Mononuclear cell (primary cell): ENCODE measurements around the gene KNDC1. TPM values are rescaled to one million over a fixed set of nuclear protein-coding genes. Genes with fewer than 3 reads are reported as not detected.
"Not testable (repeated sequence)": the region's sequence is repeated elsewhere in the genome, so short reads cannot be mapped to it uniquely, and the experiment has no call there.

Experiments used
- H3K27me3 ChIP-seq: 2 replicates; pipeline ENCODE4 v1.6.0; 2011; ENCODE audit warnings: low read length, control low read depth; ENCODE audit not compliant: insufficient read depth
- H3K4me1 ChIP-seq: 2 replicates; pipeline ENCODE4 v1.5.1; 2011; ENCODE audit warnings: mild to moderate bottlenecking, low read length, control low read depth; ENCODE audit not compliant: insufficient read depth
- H3K4me3 ChIP-seq: 2 replicates; pipeline ENCODE4 v1.5.1; 2011; ENCODE audit warnings: mild to moderate bottlenecking, low read length, moderate library complexity
- H3K9me3 ChIP-seq: 2 replicates; pipeline ENCODE4 v1.5.1; 2011; ENCODE audit warnings: low read depth, mild to moderate bottlenecking, control low read depth, low read length
- total RNA-seq: library from RNA; depleted of rRNA; stranded (reverse); fragments of >200 nt; gene quantifications from one replicate; pipeline ENCODE4 v1.2.3, GENCODE V29; 2012

Gene KNDC1
- total RNA-seq, 1 donor = 0.94 TPM

DNA sequence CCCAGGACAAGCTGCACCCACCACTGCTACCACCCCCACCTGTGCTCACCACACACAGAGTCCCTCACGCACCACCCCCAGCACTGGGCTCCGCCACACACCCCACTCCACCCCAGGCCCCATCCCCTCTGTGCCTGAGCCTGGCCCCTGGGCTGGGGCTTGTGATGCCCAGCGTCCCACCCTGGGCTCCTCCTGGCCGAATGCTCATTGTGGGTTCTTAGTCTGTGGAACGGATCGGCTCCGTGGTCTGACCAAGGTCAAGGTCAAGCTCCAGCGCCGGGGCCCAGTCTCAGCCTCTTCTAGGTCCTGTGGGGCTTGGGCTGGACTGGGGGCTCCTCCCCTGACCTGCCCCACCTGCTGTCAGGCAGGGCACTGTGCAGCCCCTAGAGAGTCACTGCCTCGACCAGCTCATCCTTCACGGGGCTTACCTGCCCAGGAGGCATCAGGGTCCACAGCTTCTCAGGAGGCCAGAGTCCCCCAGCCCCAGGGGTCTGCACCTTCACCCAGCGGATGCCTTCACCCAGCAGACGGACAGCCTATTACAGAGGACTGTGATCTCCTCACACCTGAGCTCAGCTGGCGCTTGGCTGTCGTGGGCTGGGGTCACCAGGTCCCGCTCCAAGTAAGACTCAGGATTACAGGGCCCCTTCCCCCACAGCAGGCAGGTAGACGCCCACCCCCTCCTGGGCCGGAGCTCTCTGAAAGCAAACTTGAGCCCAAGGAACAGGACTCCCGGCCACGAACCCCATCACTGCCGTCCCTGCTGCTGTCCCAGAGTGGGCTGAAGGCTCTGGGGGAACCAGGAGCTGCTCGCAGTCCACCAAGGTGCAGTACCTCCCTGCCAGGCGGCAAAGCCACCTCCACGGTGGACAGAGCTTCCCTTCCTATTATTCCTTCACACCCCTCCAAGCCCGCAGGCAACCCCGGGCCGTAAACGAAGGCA lies 54.7 kb downstream of the KNDC1 start:
- H3K4me3 ChIP-seq = no peak overlapping the region
- H3K4me1 ChIP-seq = no peaks in the 10 kb centered on the region
- no peaks in the 10 kb centered on the region for H3K27me3 ChIP-seq
- H3K9me3 ChIP-seq = no peaks in the 10 kb centered on the region

DNA sequence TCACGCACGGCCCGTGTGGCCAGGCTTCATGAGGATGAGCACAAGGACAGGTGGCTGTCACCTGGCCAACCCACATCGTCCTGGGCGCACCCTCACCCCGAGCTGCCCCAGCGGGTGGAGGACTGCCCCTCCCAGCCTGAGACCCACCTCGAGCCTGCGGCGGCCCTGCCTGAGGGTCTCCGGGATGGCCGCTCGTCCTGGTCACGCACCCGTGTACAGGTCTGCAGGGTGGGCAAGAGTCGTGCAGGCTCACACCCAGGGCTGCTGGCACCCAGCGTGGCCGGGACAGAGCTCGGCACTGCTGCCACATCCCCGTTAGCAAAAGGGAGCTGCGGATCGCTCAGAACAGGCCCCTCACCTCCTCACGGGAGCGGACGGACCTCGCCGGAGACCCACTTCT lies 55.6 kb downstream of the KNDC1 start:
- no peaks in the 10 kb centered on the region for H3K4me1 ChIP-seq
- H3K9me3 ChIP-seq = no peaks in the 10 kb centered on the region
- H3K27me3 ChIP-seq = no peaks in the 10 kb centered on the region
- no peak overlapping the region for H3K4me3 ChIP-seq

DNA sequence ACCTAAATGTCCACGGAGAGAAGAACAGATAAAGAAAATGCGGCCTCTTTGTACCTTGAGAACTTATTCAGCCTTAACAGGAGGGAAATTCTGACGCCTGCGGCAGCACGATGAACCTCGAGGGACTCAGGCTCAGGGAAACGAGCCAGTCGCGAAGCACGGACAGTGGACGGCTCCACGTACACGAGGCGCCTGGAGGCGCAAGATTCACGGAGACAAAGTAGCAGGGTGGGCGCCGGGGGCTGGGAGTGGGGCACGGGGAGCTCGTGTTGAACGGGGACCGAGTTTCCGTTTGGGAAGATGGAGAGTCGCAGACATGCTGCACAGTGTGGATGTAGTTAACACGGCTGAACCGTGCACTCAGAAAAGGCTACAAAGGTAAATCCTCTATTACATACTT lies 56.8 kb downstream of the KNDC1 start:
- no peaks in the 10 kb centered on the region for H3K4me1 ChIP-seq
- H3K4me3 ChIP-seq = no peak overlapping the region
- no peaks in the 10 kb centered on the region for H3K9me3 ChIP-seq
- no peaks in the 10 kb centered on the region for H3K27me3 ChIP-seq

DNA sequence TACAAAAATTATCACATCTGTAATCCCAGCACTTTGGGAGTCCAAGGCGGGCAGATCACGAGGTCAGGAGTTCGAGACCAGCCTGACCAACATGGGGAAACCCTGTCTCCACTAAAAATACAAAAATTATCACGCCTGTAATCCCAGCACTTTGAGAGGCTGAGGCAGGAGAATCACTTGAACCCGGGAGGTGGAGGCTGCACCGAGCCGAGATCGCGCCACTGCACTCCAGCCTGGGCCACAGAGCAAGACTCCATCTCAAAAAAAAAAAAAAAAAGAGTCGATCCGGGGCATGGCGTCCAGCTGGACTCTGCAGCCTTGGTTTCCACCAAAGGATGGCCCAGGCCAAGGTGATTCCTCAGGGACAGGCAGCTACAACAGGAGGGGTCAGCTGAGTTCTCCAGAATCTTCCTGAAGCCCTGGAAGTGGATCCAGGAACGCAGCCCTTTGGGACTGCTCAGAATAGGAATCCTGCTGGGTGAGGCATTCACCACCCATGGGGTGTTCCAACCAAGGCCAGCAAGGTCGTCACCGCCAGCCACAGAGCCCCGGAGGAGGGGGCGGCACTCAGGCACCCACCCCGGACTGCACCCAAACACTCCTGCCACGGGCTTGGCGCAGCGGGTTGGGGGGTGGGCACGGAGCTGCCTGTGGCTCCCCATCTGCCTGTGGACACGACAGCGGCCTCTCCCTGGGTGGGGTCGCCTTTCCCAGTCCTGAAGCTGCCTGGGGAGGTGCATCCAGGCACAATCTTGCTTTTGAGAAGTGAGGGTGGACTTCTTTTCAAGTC lies 58.0 kb downstream of the KNDC1 start:
- Histone ChIP-seq H3K27me3 (no peaks in the 10 kb centered on the region), H3K4me3 (no peak overlapping the region), H3K4me1 (no peaks in the 10 kb centered on the region), H3K9me3 (no peaks in the 10 kb centered on the region)

DNA sequence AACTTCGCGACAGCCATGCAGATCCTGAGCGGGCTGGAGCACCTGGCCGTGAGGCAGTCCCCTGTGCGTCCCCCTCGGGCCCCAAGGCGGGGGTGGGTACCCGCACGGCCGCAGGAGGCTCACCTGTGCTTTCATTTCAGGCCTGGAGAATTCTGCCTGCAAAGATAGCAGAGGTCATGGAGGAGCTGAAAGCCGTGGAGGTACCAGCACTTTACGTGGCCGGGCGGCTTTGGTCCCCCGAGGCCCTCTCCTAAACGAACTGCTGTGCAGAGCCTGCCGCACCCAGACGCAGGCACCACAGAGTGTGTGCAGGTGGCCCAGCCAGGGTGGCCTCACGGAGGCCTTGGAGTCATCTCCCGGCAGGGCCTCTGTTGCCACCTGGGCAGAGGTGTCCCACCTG lies 58.9 kb downstream of the KNDC1 start:
- Histone ChIP-seq H3K4me1 (no peaks in the 10 kb centered on the region), H3K9me3 (no peaks in the 10 kb centered on the region), H3K27me3 (no peaks in the 10 kb centered on the region), H3K4me3 (no peak overlapping the region)

DNA sequence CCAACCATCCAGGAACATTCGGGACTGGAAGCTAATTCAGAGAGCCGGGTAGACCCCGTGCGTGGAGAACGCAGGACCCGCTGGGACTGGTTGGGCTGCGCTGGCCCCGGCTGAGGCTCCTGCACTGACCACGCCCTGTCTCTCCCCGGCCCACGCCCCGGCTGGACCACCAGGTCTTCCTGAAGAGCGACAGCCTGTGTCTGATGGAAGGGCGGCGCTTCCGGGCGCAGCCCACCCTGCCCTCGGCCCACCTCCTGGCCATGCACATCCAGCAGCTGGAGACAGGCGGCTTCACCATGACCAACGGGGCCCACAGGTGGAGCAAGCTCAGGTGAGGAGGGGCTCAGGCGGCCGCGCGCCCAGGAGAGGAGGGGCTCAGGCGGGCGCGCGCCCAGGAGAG lies 59.8 kb downstream of the KNDC1 start:
- Histone ChIP-seq H3K4me1 (no peaks in the 10 kb centered on the region), H3K27me3 (no peaks in the 10 kb centered on the region), H3K9me3 (no peaks in the 10 kb centered on the region), H3K4me3 (no peak overlapping the region)

DNA sequence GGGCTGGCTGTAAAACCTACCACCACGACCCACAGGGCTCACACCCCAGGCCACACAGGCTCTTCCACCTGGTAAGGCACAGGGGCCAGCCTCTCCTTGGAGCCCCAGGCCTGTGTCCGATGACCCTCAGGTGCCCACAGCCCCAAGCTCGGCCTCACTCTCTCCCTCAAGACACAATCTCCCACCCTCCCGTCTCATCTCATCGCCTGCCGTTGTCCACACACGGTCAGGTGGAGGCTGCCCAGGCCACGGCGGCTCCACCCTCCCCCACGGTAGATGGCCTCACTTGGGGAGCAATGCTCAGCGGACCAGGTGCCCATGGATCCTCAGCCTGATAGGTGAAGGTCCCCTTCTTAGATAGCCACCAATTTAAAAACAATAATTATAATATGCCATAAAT lies 61.3 kb downstream of the KNDC1 start:
- Histone ChIP-seq H3K9me3 (no peaks in the 10 kb centered on the region), H3K4me1 (no peaks in the 10 kb centered on the region), H3K27me3 (peaks cover 3% of the 10 kb centered on the region), H3K4me3 (no peak overlapping the region)

DNA sequence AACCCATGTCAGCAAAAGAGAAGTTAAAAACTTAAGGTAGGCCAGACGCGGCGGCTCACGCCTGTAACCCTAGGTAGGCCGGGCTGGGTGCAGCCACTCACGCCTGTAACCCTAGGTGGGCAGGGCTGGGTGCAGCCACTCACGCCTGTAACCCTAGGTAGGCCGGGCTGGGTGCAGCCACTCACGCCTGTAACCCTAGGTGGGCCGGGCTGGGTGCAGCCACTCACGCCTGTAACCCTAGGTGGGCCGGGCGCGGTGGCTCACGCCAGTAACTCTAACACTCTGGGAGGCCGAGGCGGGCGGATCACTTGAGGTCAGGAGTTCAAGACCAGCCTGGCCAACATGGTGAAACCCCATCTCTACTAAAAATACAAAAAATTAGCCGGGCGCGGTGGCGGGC lies 61.7 kb downstream of the KNDC1 start:
- H3K27me3 ChIP-seq, H3K4me1 ChIP-seq, H3K4me3 ChIP-seq, H3K9me3 ChIP-seq: not testable (repeated sequence)

DNA sequence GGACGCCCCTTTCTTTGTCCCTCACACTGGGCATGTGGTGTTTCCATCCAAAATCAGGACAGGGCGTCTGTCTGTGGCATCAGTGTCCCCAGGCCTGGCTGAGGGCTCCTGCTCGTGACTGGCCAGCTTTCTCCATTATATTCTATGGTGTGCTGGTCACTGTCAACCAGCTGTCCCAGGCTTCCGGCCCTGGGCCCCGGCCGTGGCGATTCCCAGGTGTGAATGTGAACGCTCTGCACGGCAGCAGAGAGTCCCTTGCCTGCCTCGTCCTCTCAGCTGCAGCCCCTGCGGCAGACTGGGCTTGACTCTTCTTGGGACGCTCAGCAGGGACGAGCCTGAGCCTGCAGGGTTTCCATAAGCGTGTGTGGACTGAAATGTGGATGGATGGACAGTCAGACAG lies 64.1 kb downstream of the KNDC1 start:
- Histone ChIP-seq H3K4me3 (no peak overlapping the region), H3K27me3 (peaks cover 21% of the 10 kb centered on the region), H3K4me1 (no peaks in the 10 kb centered on the region), H3K9me3 (no peaks in the 10 kb centered on the region)

DNA sequence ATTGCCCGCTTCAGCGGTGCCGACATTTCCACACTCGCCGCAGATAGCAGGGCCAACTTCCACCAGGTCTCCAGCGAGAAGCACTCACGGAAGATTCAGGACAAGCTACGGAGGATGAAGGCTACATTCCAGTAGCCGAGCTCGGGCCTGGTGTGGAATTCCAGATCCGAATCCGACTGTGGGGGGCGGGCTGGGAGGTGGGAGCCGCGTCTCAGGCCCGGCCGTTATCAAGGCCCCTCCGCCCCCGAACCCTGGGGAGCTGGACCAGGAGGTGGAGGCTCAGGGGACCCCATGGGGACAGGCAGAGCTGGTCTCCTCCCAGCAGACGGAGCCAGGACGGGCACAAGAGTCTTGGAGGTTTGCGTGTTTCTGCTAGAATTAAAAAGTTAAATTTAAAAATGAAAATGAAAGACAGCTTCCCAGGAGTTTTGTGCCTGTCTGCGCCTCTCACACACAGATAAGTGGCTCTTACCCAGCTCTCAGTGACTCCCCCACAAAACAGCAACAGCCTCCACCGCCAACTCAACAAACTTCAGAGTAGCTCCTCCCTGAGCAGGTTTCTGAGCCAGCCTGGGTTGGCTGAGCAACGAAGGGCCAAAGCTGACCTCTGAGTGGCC lies 64.8 kb downstream of the KNDC1 start:
- H3K9me3 ChIP-seq = no peaks in the 10 kb centered on the region
- no peak overlapping the region for H3K4me3 ChIP-seq
- H3K4me1 ChIP-seq = no peaks in the 10 kb centered on the region
- peaks cover 26% of the 10 kb centered on the region for H3K27me3 ChIP-seq

DNA sequence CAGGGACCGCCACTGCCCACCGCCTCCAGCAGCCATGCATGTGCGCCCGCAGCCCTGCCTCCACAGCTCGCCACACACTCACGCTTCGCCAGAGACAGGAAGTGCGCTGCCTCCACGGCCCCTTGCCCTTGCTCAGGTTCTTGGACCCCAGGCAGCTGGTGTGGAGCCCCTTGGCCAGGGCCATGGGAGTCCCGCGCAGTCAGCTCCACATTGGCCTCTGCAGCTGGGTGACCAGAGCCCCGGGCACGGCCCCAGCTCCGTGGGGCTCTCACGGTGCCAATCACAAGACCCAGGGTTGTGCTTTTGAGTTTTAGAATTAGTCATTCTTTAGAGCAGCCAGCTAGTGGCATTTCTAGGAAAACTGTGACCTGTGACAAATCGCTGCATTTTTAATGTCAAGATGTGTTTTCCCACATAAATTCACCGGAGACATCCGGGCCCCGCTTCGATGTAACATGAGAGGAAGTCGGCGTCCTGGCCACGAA lies 65.7 kb downstream of the KNDC1 start:
- Histone ChIP-seq H3K27me3 (peaks cover 26% of the 10 kb centered on the region), H3K4me3 (no peak overlapping the region), H3K9me3 (no peaks in the 10 kb centered on the region), H3K4me1 (no peaks in the 10 kb centered on the region)

DNA sequence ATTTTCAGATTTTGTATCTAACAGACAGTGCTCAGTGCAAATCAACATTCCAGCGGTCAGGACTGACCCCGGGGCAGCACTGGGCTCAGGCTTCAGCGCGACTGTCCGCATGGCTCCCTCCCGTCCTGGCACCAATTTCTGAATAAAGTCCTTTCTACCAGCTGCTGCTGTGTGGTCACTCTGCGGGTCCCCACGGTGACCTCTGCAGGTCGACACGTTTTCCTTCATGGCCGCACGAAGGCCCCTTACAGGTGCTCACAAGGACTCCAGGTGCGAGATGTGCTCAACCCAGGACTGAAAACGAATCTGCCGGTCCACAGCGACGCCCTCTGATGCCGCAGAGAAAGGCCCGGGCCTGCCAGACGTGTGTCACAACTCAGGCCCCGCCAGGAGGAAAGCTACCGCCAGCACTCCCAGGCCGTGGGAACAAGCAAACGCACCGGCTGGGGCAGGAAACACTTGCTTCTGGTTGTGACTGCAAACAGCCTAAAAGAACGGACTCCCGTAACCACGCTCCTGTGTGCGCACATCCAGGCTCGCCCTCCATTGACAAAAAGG lies 66.3 kb downstream of the KNDC1 start:
- no peaks in the 10 kb centered on the region for H3K9me3 ChIP-seq
- no peak overlapping the region for H3K4me3 ChIP-seq
- no peaks in the 10 kb centered on the region for H3K4me1 ChIP-seq
- H3K27me3 ChIP-seq = peaks cover 28% of the 10 kb centered on the region

DNA sequence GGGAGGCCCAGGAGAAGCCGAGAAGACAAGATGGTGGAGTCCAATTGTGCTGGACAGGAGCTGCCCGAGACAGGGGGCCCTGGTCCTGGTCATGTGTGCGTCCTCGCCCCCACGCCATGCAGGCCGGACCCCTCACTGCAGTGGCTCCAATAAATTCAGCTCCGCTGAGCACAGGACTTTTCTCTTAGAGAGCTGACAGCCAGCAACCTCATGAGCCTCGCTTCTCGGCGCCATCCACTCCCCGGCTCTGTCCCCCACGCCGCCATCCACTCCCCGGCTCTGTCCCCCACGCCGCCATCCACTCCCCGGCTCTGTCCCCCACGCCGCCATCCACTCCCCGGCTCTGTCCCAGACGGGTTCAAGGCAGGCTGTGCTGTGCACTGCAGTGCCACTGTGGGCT lies 67.2 kb downstream of the KNDC1 start:
- Histone ChIP-seq H3K9me3 (no peaks in the 10 kb centered on the region), H3K4me3 (no peak overlapping the region), H3K4me1 (no peaks in the 10 kb centered on the region), H3K27me3 (peaks cover 37% of the 10 kb centered on the region)

DNA sequence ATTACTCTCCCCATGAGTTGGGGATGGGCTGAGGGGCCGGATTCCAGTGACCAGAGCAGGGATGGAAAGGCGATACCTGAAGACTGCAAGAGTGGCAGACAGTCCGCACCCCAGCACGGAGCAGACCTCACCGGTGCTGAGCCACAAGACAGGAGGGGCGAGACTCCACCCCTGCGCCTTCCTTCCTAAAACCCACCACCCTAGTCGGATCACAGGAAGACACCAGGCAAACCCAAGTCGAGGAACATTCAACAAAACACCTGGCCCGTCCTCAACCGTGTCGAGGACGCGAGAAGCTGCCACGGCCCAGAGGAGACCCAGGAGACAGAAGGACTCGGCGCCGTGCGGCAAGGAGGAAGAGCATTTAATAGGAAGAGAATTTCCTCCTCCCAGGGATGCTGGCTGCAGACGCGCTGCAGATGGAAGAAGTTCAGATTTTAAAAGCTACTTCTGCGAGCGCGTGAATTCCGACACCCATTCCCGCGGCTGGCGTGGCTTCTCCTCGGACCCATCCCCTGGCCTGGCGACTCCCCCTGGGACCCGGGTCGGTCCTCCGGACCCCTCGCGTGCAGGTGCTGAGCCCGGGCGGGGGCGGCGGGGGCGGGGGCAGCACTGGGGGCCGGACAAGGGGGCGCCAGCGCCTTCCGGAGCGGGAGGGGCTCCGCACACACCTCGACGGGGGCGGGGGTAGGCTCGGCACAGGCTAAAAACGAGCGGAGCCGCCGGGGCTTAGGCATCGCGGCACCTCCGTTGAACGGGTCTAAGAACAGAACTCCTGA lies 69.4 kb downstream of the KNDC1 start:
- no peaks in the 10 kb centered on the region for H3K4me1 ChIP-seq
- no peaks in the 10 kb centered on the region for H3K9me3 ChIP-seq
- peaks cover 47% of the 10 kb centered on the region for H3K27me3 ChIP-seq
- H3K4me3 ChIP-seq = no peak overlapping the region
